ENCODE measurements around the gene NKTR.

NKTR gene

DNA sequence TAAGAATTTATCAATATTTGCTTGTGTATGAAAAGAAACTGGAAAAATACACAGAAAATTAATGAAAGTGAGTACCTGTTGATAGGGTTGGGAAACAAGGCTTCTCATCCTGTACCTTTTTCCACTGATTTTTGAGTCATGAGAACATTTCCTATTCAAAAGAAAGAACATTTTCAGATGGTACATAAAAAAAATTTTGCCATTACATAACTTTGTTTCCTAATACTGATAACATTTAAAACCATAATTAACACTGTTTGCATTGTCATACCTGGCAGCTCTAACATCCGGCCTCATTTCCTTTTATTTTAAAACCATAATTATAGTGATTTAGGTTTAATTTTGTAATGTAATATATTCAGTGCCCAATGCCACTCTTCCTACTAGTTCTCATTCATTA is 11.7 kb downstream of the NKTR start:
- H3K27me3 ChIP-seq (replicated peaks; ENCODE audit: control insufficient read depth, insufficient read depth, low read length): no peaks in the 10 kb centered on the region
- TF ChIP-seq, protein P1, sequence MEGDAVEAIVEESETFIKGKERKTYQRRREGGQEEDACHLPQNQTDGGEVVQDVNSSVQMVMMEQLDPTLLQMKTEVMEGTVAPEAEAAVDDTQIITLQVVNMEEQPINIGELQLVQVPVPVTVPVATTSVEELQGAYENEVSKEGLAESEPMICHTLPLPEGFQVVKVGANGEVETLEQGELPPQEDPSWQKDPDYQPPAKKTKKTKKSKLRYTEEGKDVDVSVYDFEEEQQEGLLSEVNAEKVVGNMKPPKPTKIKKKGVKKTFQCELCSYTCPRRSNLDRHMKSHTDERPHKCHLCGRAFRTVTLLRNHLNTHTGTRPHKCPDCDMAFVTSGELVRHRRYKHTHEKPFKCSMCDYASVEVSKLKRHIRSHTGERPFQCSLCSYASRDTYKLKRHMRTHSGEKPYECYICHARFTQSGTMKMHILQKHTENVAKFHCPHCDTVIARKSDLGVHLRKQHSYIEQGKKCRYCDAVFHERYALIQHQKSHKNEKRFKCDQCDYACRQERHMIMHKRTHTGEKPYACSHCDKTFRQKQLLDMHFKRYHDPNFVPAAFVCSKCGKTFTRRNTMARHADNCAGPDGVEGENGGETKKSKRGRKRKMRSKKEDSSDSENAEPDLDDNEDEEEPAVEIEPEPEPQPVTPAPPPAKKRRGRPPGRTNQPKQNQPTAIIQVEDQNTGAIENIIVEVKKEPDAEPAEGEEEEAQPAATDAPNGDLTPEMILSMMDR (IDR thresholded peaks at IDR 0.05; ENCODE audit: insufficient read depth, low read length, poor library complexity, severe bottlenecking): no peak
- no peak for DNase-seq (ENCODE audit: extremely low read depth, insufficient read length)
- H3K36me3 ChIP-seq (ENCODE audit: control insufficient read depth, insufficient read depth, low read length): no peaks in the 10 kb centered on the region; the same call in none of the 2 replicates
- no peak overlapping the region for H3K4me3 ChIP-seq (replicated peaks; ENCODE audit: low read depth, low read length)

DNA sequence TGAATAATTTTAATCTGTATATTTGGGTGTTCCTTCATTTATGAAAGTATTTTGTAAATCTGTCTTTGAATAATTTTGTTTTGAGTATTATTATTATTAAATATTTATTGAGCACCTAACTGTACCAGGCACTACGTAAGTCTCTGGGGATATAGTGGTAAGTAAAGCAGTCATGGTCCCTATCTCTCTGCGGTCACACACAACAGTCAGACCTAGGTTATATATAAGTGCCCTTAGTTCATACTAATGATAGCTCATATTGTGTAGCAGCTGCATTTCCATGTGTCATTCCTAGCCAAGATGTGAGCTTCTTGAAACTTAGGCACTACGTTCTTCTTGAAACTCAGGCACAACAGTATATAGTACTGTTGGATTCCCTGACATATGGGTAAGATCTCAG is 12.4 kb downstream of the NKTR start:
- H3K4me3 ChIP-seq (replicated peaks; ENCODE audit: low read depth, low read length): no peak overlapping the region
- H3K36me3 ChIP-seq (ENCODE audit: control insufficient read depth, insufficient read depth, low read length): no peaks in the 10 kb centered on the region; the same call in none of the 2 replicates
- no peaks in the 10 kb centered on the region for H3K27me3 ChIP-seq (replicated peaks; ENCODE audit: control insufficient read depth, insufficient read depth, low read length)
- TF ChIP-seq, protein P1 (IDR thresholded peaks at IDR 0.05; ENCODE audit: insufficient read depth, low read length, poor library complexity, severe bottlenecking): no peak
- peak; percentile 31 for DNase-seq (ENCODE audit: extremely low read depth, insufficient read length)

DNA sequence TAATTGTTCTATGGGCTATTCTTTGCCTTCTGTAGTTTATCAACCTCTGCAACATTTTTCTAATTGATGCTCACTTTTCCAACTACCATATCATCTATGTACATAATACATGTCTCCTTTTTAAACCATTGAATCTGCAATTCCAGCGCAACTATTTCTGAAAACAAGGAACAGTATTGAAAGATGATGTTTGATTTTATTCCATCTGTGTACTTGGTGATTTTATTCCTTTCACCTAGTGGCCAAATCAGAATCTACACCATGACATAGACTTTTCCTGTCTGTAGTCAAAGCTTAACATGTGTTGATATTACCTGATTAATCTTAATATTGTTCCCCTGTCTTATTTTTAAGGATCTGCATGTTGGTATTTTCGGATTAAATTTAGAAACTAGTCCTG is 13.0 kb downstream of the NKTR start:
- no peak for DNase-seq (ENCODE audit: extremely low read depth, insufficient read length)
- no peaks in the 10 kb centered on the region; the same call in none of the 2 replicates for H3K36me3 ChIP-seq (ENCODE audit: control insufficient read depth, insufficient read depth, low read length)
- no peak overlapping the region for H3K4me3 ChIP-seq (replicated peaks; ENCODE audit: low read depth, low read length)
- no peaks in the 10 kb centered on the region for H3K27me3 ChIP-seq (replicated peaks; ENCODE audit: control insufficient read depth, insufficient read depth, low read length)
- TF ChIP-seq, protein P1 (IDR thresholded peaks at IDR 0.05; ENCODE audit: insufficient read depth, low read length, poor library complexity, severe bottlenecking): peak; percentile 32

DNA sequence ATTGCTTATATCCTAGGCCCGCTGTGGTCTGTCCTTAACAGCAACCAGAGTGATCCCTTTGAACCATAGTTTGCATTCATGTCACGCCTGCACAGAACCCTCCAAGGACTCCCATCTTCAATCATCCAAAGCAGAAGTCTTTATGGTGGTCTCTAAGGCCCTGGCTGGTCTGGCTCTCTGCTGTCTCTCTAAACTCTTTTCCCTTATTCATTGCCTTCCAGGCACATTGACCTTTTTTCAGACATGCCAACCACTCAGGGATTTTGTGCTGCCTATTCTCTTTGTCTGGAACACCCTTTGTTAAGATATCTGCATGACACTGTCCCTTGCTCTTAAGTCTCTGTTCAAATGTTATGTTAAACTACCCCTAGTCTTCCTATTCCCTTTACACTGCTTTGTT is 31.1 kb downstream of the NKTR start:
- H3K27me3 ChIP-seq (replicated peaks; ENCODE audit: control insufficient read depth, insufficient read depth, low read length): no peaks in the 10 kb centered on the region
- no peak for DNase-seq (ENCODE audit: extremely low read depth, insufficient read length)
- no peak overlapping the region for H3K4me3 ChIP-seq (replicated peaks; ENCODE audit: low read depth, low read length)
- peaks cover 4% of the 10 kb centered on the region for H3K36me3 ChIP-seq (ENCODE audit: control insufficient read depth, insufficient read depth, low read length)
- TF ChIP-seq, protein P1 (IDR thresholded peaks at IDR 0.05; ENCODE audit: insufficient read depth, low read length, poor library complexity, severe bottlenecking): no peak

DNA sequence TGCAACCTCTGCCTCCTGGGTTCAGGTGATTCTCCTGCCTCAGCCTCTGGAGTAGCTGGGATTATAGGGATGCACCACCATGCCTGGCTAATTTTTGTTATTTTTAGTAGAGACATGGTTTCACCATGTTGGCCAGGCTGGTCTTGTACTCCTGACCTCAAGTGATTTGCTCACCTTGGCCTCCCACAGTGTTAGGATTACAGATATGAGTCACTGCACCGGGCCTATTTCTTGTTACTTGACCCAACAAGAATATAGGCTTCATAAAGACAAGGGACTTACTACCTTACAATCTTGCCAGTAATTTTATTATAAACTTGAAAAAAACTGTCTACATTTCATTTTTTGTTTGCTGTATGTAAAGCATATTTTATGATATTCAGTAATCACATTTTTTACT is 31.7 kb downstream of the NKTR start:
- TF ChIP-seq, protein P1 (IDR thresholded peaks at IDR 0.05; ENCODE audit: insufficient read depth, low read length, poor library complexity, severe bottlenecking): no peak
- Histone ChIP-seq H3K36me3 (ENCODE audit: control insufficient read depth, insufficient read depth, low read length) (peaks cover 4% of the 10 kb centered on the region), H3K27me3 (replicated peaks; ENCODE audit: control insufficient read depth, insufficient read depth, low read length) (no peaks in the 10 kb centered on the region), H3K4me3 (replicated peaks; ENCODE audit: low read depth, low read length) (no peak overlapping the region)
- no peak for DNase-seq (ENCODE audit: extremely low read depth, insufficient read length)

DNA sequence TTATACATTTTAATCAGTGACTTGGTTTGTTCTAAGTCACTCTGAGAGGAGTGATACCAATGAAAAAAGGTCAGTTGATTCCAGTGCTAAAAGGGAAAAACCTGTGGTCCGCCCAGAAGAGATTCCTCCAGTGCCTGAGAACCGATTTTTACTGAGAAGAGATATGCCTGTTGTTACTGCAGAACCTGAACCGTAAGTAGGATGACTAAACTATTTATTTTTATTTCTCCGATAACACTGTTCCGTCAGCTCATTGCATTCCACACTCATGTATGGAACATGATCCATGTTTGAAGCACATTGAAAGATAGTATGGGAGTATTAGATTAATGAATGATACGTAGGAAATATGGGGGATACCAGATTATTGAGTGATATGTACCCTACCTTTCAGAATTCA is 33.1 kb downstream of the NKTR start:
- peaks cover 5% of the 10 kb centered on the region for H3K36me3 ChIP-seq (ENCODE audit: control insufficient read depth, insufficient read depth, low read length)
- TF ChIP-seq, protein P1 (IDR thresholded peaks at IDR 0.05; ENCODE audit: insufficient read depth, low read length, poor library complexity, severe bottlenecking): no peak
- H3K27me3 ChIP-seq (replicated peaks; ENCODE audit: control insufficient read depth, insufficient read depth, low read length): no peaks in the 10 kb centered on the region
- H3K4me3 ChIP-seq (replicated peaks; ENCODE audit: low read depth, low read length): no peak overlapping the region
- no peak for DNase-seq (ENCODE audit: extremely low read depth, insufficient read length)
